ENCODE measurements around the gene WTIP.

- TF ChIP-seq POLR2A (IDR thresholded peaks at IDR 0.05; ENCODE audit: low read length) (no peak), GATA1 (IDR thresholded peaks at IDR 0.05; ENCODE audit: low read depth, low read length) (no peak)
Observed at GRCh38 chr19:34503531-34504272, 22.1 kb downstream of the WTIP start.

Data from erythroblast (primary cell).